Uterus (tissue), 4 donors: ENCODE measurements around the gene PSORS1C1. TPM values are rescaled to one million over a fixed set of nuclear protein-coding genes. Genes with fewer than 3 reads are reported as not detected.

Source experiments
- DNase-seq, 2 donors: peaks; one replicate each; pipeline ENCODE4 v3.0.0-alpha.2; 2019 to 2020
- H3K27ac ChIP-seq, 2 donors: fragments of 200-600 bp; sonication (generic); 1 replicate in 1 of 2; 2 replicates in 1 of 2; pipeline ENCODE4 v1.5.1; 2016 to 2018
- H3K27me3 ChIP-seq, 2 donors: fragments of 200-600 bp; sonication (generic); one replicate each; pipeline ENCODE4 v1.5.1; 2018 to 2019; ENCODE audit warnings: control low read depth in 1 of 2
- H3K36me3 ChIP-seq, 2 donors: fragments of 200-600 bp; sonication (generic); one replicate each; pipeline ENCODE4 v1.5.1; 2019; ENCODE audit warnings: control low read depth in 1 of 2
- H3K4me1 ChIP-seq, 2 donors: fragments of 200-600 bp; sonication (generic); one replicate each; pipeline ENCODE4 v1.5.1; 2018 to 2019; ENCODE audit warnings: control low read depth in 1 of 2
- H3K4me3 ChIP-seq, 2 donors: fragments of 200-600 bp; sonication (generic); 1 replicate in 1 of 2; 2 replicates in 1 of 2; pipeline ENCODE4 v1.5.1; 2018 to 2019; ENCODE audit warnings: mild to moderate bottlenecking in 1 of 2
- H3K9me3 ChIP-seq, 2 donors: fragments of 200-600 bp; sonication (generic); one replicate each; pipeline ENCODE4 v1.5.1; 2019; ENCODE audit warnings: control low read depth in 1 of 2
- CTCF ChIP-seq, 4 experiments: fragments of 200-600 bp in 2 of 4; fragments of 450-650 bp in 2 of 4; sonication (generic) in 2 of 4; IDR thresholded peaks; one replicate each; pipeline ENCODE4 v1.5.1; 2016 to 2019; ENCODE audit warnings: antibody characterized with exemption in 4 of 4, mild to moderate bottlenecking in 2 of 4, moderate library complexity in 1 of 4
- POLR2A ChIP-seq, 2 donors: fragments of 450-650 bp; IDR thresholded peaks; one replicate each; pipeline ENCODE4 v1.6.1; 2016; ENCODE audit warnings: antibody characterized with exemption in 2 of 2, mild to moderate bottlenecking in 1 of 2, moderate library complexity in 1 of 2
- intact Hi-C: fragments of 100-400 bp; cut with DNase I; formaldehyde crosslinking; loops from one replicate; pipeline ENCODE4 v1.15.1; 2023; ENCODE audit warnings: low total_unique reads
- total RNA-seq, 4 donors: library from RNA; depleted of rRNA in 3 of 4; stranded (reverse); fragments of >200 nt in 3 of 4; gene quantifications; one replicate each; pipeline versions ENCODE4 v1.1.0 to v1.2.4, GENCODE V29; 2014 to 2023
- donor health status: DM: yes; HTN: yes; CAD: no.

PSORS1C1 gene
- total RNA-seq, 4 donors from 2014 or later = under 0.01 to 4.5 (median 0.54) TPM

DNA sequence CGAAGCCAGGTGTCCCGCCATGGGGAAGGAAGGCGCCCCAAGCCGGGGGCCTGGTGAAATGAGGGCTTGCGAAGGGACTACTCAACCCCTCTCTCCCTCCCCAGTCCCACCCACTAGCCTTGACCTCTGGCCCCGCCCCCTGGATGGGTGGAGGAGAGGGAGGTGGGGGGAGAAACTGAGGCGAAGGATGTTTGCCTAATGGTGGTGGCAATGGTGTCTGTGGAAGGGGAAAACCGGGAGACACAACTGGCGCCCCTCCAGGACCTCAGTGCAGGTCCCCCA lies 55.9 kb downstream of the PSORS1C1 start, which contains the start of gene POU5F1:
Gene POU5F1 (minus strand): TSS at position 83 of the 282 bp plus-strand sequence. CDS start 62 bp downstream, at position 21.
- TF ChIP-seq CTCF (IDR thresholded peaks at IDR 0.05) (no peak), POLR2A (IDR thresholded peaks at IDR 0.05) (no peak)
- intact Hi-C loops = no loop called here
- Histone ChIP-seq H3K4me3 (no peak within 1 kb of the TSS), H3K36me3 (no peaks in the 10 kb centered on the region), H3K4me1 (no peaks in the 10 kb centered on the region), H3K9me3 (no peaks in the 10 kb centered on the region), H3K27me3 (no peaks in the 10 kb centered on the region), H3K27ac (no peak within 1 kb of the TSS)
- no peak for DNase-seq

- H3K9me3 ChIP-seq = no peaks in the 10 kb centered on the region
- H3K36me3 ChIP-seq = no peaks in the 10 kb centered on the region
- TF ChIP-seq POLR2A (IDR thresholded peaks at IDR 0.05) (no peak), CTCF (IDR thresholded peaks at IDR 0.05) (no peak)
- intact Hi-C loops = no loop called here
- no peak for DNase-seq
- H3K4me1 ChIP-seq = no peaks in the 10 kb centered on the region
- H3K27me3 ChIP-seq = no peaks in the 10 kb centered on the region
- H3K4me3 ChIP-seq = no peak overlapping the region
- H3K27ac ChIP-seq = no peak overlapping the region
These were observed 56.5 kb downstream of the PSORS1C1 start for GRCh38 chr6:31170987-31171671.

GRCh38 chr6:31171931-31172905 lies 57.6 kb downstream of the PSORS1C1 start:
- no peak for TF ChIP-seq POLR2A (IDR thresholded peaks at IDR 0.05)
- TF ChIP-seq CTCF (IDR thresholded peaks at IDR 0.05) = no peak
- Histone ChIP-seq H3K27me3 (no peaks in the 10 kb centered on the region), H3K27ac (no peak overlapping the region), H3K4me1 (no peaks in the 10 kb centered on the region), H3K36me3 (no peaks in the 10 kb centered on the region), H3K9me3 (no peaks in the 10 kb centered on the region), H3K4me3 (no peak overlapping the region)
- DNase-seq = no peak
- intact Hi-C loops = no loop called here

GRCh38 chr6:31172973-31173384 lies 58.4 kb downstream of the PSORS1C1 start:
- no peak for DNase-seq
- intact Hi-C loops = no loop called here
- H3K9me3 ChIP-seq = no peaks in the 10 kb centered on the region
- TF ChIP-seq POLR2A (IDR thresholded peaks at IDR 0.05) = no peak
- TF ChIP-seq CTCF (IDR thresholded peaks at IDR 0.05) = no peak
- H3K4me3 ChIP-seq = no peak overlapping the region
- H3K36me3 ChIP-seq = no peaks in the 10 kb centered on the region
- no peaks in the 10 kb centered on the region for H3K4me1 ChIP-seq
- no peaks in the 10 kb centered on the region for H3K27me3 ChIP-seq
- H3K27ac ChIP-seq = no peak overlapping the region

DNA sequence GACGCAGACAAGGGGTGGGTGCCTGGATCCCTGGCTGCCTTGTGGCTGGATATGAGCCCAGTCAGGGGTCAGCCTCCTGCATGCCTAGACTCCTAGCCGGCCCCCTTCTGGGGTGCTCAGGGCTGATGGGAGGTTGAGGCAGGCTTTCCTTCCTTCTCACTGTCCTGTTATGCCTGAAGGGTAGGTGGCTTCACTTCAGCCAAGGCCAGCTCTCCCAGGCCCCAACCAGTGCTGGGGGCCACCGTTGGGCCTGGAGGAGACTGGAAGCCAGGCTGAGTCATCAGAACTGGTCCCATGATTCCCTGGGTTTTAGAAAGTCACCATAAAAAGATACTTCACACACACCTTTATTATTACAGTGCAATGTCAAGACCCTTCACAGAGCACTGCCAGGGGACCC lies 58.8 kb downstream of the PSORS1C1 start:
- Histone ChIP-seq H3K4me3 (no peak overlapping the region), H3K27ac (no peak overlapping the region), H3K27me3 (no peaks in the 10 kb centered on the region), H3K36me3 (no peaks in the 10 kb centered on the region), H3K9me3 (no peaks in the 10 kb centered on the region), H3K4me1 (no peaks in the 10 kb centered on the region)
- TF ChIP-seq POLR2A (IDR thresholded peaks at IDR 0.05) = no peak
- TF ChIP-seq CTCF (IDR thresholded peaks at IDR 0.05) = no peak
- DNase-seq = no peak
- intact Hi-C loops = no loop called here
